ENCODE measurements around the gene OR1S1. TPM values are rescaled to one million over a fixed set of nuclear protein-coding genes. Genes with fewer than 3 reads are reported as not detected.

Gene OR1S1
- total and polyA plus RNA-seq, 2 experiments from 2014 or later = not detected

GRCh38 chr11:58199271-58199670 lies 13.2 kb upstream of the OR1S1 start:
- Histone ChIP-seq H3K4me3 (no peak overlapping the region), H3K9me3 (ENCODE audit: low read depth) (no peaks in the 10 kb centered on the region), H3K36me3 (no peaks in the 10 kb centered on the region), H3K27ac (no peak overlapping the region), H3K27me3 (no peaks in the 10 kb centered on the region), H3K4me1 (ENCODE audit: low read depth) (no peaks in the 10 kb centered on the region)
- DNase-seq (ENCODE audit: low read depth in 1 of 2, low spot score in 1 of 2) = no peak
- TF ChIP-seq CTCF (IDR thresholded peaks at IDR 0.05; ENCODE audit: low read depth, low read length) = no peak

- no peaks in the 10 kb centered on the region for H3K9me3 ChIP-seq (ENCODE audit: low read depth)
- no peak within 1 kb of the TSS for H3K4me3 ChIP-seq
- DNase-seq (ENCODE audit: low read depth in 1 of 2, low spot score in 1 of 2) = no peak
- H3K27me3 ChIP-seq = no peaks in the 10 kb centered on the region
- no peak within 1 kb of the TSS for H3K27ac ChIP-seq
- H3K4me1 ChIP-seq (ENCODE audit: low read depth) = no peaks in the 10 kb centered on the region
- no peak for TF ChIP-seq CTCF (IDR thresholded peaks at IDR 0.05; ENCODE audit: low read depth, low read length)
- no peaks in the 10 kb centered on the region for H3K36me3 ChIP-seq
Observed at GRCh38 chr11:58204042-58204441, 8.5 kb upstream of the OR1S1 start, which contains the start of gene OR1S2. TSS of gene OR1S2 (minus strand) at chr11:58204142. CDS start at chr11:58204142, 0 bp downstream.

- no peaks in the 10 kb centered on the region for H3K9me3 ChIP-seq (ENCODE audit: low read depth)
- no peaks in the 10 kb centered on the region for H3K27me3 ChIP-seq
- no peaks in the 10 kb centered on the region for H3K36me3 ChIP-seq
- no peak overlapping the region for H3K27ac ChIP-seq
- H3K4me1 ChIP-seq (ENCODE audit: low read depth) = no peaks in the 10 kb centered on the region
- no peak for TF ChIP-seq CTCF (IDR thresholded peaks at IDR 0.05; ENCODE audit: low read depth, low read length)
- H3K4me3 ChIP-seq = no peak overlapping the region
- DNase-seq (ENCODE audit: low read depth in 1 of 2, low spot score in 1 of 2) = no peak
Observed at GRCh38 chr11:58216476-58216875, 4.0 kb downstream of the OR1S1 start.

- H3K4me1 ChIP-seq (ENCODE audit: low read depth) = no peaks in the 10 kb centered on the region
- H3K27ac ChIP-seq = no peak overlapping the region
- H3K27me3 ChIP-seq = no peaks in the 10 kb centered on the region
- no peaks in the 10 kb centered on the region for H3K36me3 ChIP-seq
- no peak for DNase-seq (ENCODE audit: low read depth in 1 of 2, low spot score in 1 of 2)
- H3K4me3 ChIP-seq = no peak overlapping the region
- H3K9me3 ChIP-seq (ENCODE audit: low read depth) = no peaks in the 10 kb centered on the region
- TF ChIP-seq CTCF (IDR thresholded peaks at IDR 0.05; ENCODE audit: low read depth, low read length) = no peak
Observed at GRCh38 chr11:58222721-58223120, 10.2 kb downstream of the OR1S1 start.

- no peak overlapping the region for H3K27ac ChIP-seq
- H3K4me3 ChIP-seq = no peak overlapping the region
- DNase-seq (ENCODE audit: low read depth in 1 of 2, low spot score in 1 of 2) = no peak
- H3K4me1 ChIP-seq (ENCODE audit: low read depth) = no peaks in the 10 kb centered on the region
- H3K9me3 ChIP-seq (ENCODE audit: low read depth) = no peaks in the 10 kb centered on the region
- no peak for TF ChIP-seq CTCF (IDR thresholded peaks at IDR 0.05; ENCODE audit: low read depth, low read length)
- H3K27me3 ChIP-seq = no peaks in the 10 kb centered on the region
- H3K36me3 ChIP-seq = no peaks in the 10 kb centered on the region
Observed at GRCh38 chr11:58227956-58228615, 15.6 kb downstream of the OR1S1 start.

All from cardiac muscle cell (in vitro differentiated cells and primary cell).